Activated B cell treated with CpG ODN at 0.5 μM for 24 hours (primary cell): ENCODE measurements around the gene PPP6C. TPM values are rescaled to one million over a fixed set of nuclear protein-coding genes. Genes with fewer than 3 reads are reported as not detected.
"Not testable (repeated sequence)": the region's sequence is repeated elsewhere in the genome, so short reads cannot be mapped to it uniquely, and the experiment has no call there.

ENCODE experiments used
- ATAC-seq: fragments of 200-7000 bp; cut with Tn5 transposase; one replicate; pipeline ENCODE4 v1.10.0; 2021; ENCODE audit warnings: low read depth, mild to moderate bottlenecking, moderate library complexity
- CTCF ChIA-PET: fragments of 350-600 bp; sonication (Branson Sonifier 250); formaldehyde crosslinking; loops from one replicate; lab custom pipeline; 2021; ENCODE audit warnings: antibody characterized with exemption; lab: Charles Lee
- POLR2A ChIA-PET: fragments of 350-600 bp; sonication (Branson Sonifier 250); formaldehyde crosslinking; loops from one replicate; lab custom pipeline; 2021; ENCODE audit warnings: antibody characterized with exemption; lab: Charles Lee
- DNase-seq: peaks from one replicate; pipeline ENCODE4 v3.0.0; 2022
- H3K27ac Mint-ChIP-seq: one replicate; pipeline ENCODE4 v1.8.0; 2020; ENCODE audit warnings: mixed read lengths
- H3K27me3 Mint-ChIP-seq: one replicate; pipeline ENCODE4 v1.8.0; 2021; ENCODE audit warnings: mixed read lengths
- H3K36me3 Mint-ChIP-seq: one replicate; pipeline ENCODE4 v1.8.0; 2021; ENCODE audit warnings: low read depth, mixed read lengths
- H3K4me1 Mint-ChIP-seq: one replicate; pipeline ENCODE4 v1.8.0; 2021; ENCODE audit warnings: mixed read lengths
- H3K4me3 Mint-ChIP-seq: one replicate; pipeline ENCODE4 v1.8.0; 2020; ENCODE audit warnings: mild to moderate bottlenecking, mixed read lengths
- H3K9me3 Mint-ChIP-seq: one replicate; pipeline ENCODE4 v1.8.0; 2020; ENCODE audit warnings: mixed read lengths
- intact Hi-C: fragments of 100-400 bp; cut with micrococcal nuclease; formaldehyde crosslinking; loops from one replicate; pipeline ENCODE4 v1.15.1; 2024
- total RNA-seq: library from RNA; stranded (reverse); gene quantifications from 2 replicates; pipeline ENCODE4 v1.2.3, GENCODE V29; 2022
- TF ChIP-seq, protein P1 (sequence below): fragments of 200-600 bp; IDR thresholded peaks from one replicate; pipeline ENCODE4 v1.8.0; 2022; ENCODE audit warnings: antibody characterized with exemption, mild to moderate bottlenecking

PPP6C gene
- total RNA-seq, 1 donor from 2014 or later: 41.2 TPM

- intact Hi-C loops: no loop called here
- H3K9me3 Mint-ChIP-seq: peaks cover 6% of the 10 kb centered on the region
- peaks cover 8% of the 10 kb centered on the region for H3K36me3 Mint-ChIP-seq
- H3K27ac Mint-ChIP-seq: no peak overlapping the region
- ChIA-PET POLR2A (interaction anchor here (0.7 kb wide), 2 partner anchors 165 to 190 kb away, joined by 3 read pairs; no protein-coding TSS in a partner anchor), CTCF (no interaction called here)
- no peak overlapping the region for H3K4me3 Mint-ChIP-seq
- TF ChIP-seq, protein P1, sequence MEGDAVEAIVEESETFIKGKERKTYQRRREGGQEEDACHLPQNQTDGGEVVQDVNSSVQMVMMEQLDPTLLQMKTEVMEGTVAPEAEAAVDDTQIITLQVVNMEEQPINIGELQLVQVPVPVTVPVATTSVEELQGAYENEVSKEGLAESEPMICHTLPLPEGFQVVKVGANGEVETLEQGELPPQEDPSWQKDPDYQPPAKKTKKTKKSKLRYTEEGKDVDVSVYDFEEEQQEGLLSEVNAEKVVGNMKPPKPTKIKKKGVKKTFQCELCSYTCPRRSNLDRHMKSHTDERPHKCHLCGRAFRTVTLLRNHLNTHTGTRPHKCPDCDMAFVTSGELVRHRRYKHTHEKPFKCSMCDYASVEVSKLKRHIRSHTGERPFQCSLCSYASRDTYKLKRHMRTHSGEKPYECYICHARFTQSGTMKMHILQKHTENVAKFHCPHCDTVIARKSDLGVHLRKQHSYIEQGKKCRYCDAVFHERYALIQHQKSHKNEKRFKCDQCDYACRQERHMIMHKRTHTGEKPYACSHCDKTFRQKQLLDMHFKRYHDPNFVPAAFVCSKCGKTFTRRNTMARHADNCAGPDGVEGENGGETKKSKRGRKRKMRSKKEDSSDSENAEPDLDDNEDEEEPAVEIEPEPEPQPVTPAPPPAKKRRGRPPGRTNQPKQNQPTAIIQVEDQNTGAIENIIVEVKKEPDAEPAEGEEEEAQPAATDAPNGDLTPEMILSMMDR: no peak
- DNase-seq (no peak), ATAC-seq (no peak)
- H3K4me1 Mint-ChIP-seq: peaks cover 2% of the 10 kb centered on the region
- H3K27me3 Mint-ChIP-seq: no peaks in the 10 kb centered on the region
Measured at GRCh38 chr9:125131778-125132177, 57.8 kb downstream of the PPP6C start.

DNA sequence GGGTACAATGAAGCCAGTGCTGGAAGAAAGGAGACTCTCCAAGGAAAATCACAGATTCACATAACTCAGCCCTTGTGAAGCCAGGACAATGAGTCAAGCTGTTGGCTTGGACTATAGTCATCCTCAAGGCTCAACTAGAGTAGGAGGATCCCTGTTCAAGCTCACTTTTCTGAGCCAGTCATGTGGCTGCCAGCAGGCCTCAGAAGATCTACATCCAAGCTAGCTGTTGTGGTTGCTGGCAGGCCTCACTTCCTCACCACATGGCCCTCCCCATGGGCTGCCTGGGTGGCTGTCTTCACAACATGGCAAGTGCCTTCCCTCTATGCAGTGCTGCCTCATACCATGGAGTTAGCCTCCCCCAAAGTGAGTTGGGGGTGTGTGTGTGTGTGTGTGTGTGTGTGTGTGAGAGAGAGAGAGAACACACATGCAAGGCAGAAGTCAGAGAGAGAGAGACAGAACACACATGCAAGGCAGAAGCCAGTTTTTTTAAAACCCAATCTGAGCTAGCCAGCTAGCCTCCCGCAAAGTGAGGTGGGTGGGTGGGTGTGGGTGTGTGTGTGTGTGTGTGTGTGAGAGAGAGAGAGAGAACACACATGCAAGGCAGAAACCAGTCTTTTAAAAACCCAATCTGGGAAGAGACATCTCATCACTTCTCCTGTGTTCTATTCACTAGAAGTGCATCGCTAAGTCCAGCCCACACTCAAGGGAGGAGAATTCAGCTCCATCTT is 63.4 kb downstream of the PPP6C start:
- H3K27me3 Mint-ChIP-seq: no peaks in the 10 kb centered on the region
- CTCF ChIA-PET: no interaction called here
- H3K4me3 Mint-ChIP-seq: no peak overlapping the region
- H3K9me3 Mint-ChIP-seq: no peaks in the 10 kb centered on the region
- peak; percentile 98 for ATAC-seq
- intact Hi-C loops: loop anchor here (1.0 kb wide), 1 partner anchor 17 kb away; the partner anchor contains the start of gene SCAI
- peak; percentile 38 for DNase-seq
- TF ChIP-seq, protein P1: no peak
- peaks cover 16% of the 10 kb centered on the region for H3K4me1 Mint-ChIP-seq
- POLR2A ChIA-PET: interaction anchor here (0.5 to 1.0 kb wide), 6 partner anchors 18 to 186 kb away, joined by 3 to 7 read pairs (median 4); partner anchors contain the start of gene HSPA5
- H3K27ac Mint-ChIP-seq: peak overlapping the region; percentile 92
- H3K36me3 Mint-ChIP-seq: peaks cover 2% of the 10 kb centered on the region

DNA sequence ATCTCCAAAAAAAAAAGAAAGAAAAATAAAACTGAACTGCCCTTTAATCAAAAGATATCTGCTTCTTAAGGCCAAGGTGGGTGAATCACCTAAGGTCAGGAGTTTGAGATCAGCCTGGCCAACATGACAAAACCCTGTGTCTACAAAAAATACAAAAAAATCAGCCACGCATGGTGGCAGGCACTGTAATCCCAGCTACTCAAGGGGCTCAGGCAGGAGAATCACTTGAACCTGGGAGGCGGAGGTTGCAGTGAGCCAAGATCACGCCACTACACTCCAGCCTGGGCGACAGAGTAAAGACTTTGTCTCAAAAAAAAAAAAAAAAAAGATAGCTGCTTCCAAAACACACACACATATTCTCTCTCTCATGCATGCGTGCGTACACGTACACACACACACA is 64.1 kb downstream of the PPP6C start:
- Mint-ChIP-seq H3K27me3 (no peaks in the 10 kb centered on the region), H3K4me1 (peaks cover 22% of the 10 kb centered on the region), H3K27ac (peak overlapping the region; percentile 92), H3K36me3 (peaks cover 2% of the 10 kb centered on the region), H3K4me3 (no peak overlapping the region), H3K9me3 (no peaks in the 10 kb centered on the region)
- intact Hi-C loops: no loop called here
- TF ChIP-seq, protein P1: no peak
- ATAC-seq (no peak), DNase-seq (no peak)
- CTCF ChIA-PET: no interaction called here
- POLR2A ChIA-PET: interaction anchor here (0.5 to 1.0 kb wide), 3 partner anchors 87 to 186 kb away, joined by 3 to 6 read pairs (median 3); partner anchors contain the start of gene HSPA5

DNA sequence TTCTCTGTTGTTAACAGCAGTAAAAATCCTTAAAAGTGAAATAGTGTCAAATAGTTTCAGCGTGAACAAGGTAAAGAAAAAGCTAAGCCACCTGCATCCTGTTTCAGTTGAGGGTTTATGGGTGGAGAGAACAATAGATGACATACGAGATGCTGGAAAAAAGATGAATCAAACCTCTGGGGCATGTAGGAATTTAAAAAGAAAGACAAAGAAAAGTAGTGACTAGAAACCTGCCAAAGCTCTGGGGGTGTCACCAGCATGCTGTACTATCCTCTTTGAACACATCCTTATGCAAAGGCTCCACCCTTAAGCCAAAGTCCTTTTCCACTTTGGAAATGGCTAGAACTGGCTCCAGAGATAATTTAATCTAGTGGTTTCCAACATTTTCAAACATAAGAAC is 68.5 kb downstream of the PPP6C start:
- Mint-ChIP-seq H3K36me3 (peaks cover 7% of the 10 kb centered on the region), H3K27ac (no peak overlapping the region), H3K4me1 (peaks cover 14% of the 10 kb centered on the region), H3K27me3 (no peaks in the 10 kb centered on the region), H3K4me3 (no peak overlapping the region), H3K9me3 (no peaks in the 10 kb centered on the region)
- DNase-seq (no peak), ATAC-seq (no peak)
- ChIA-PET POLR2A (no interaction called here), CTCF (no interaction called here)
- intact Hi-C loops: no loop called here
- TF ChIP-seq, protein P1: no peak

- ATAC-seq: no peak
- H3K27me3 Mint-ChIP-seq: no peaks in the 10 kb centered on the region
- H3K27ac Mint-ChIP-seq: no peak overlapping the region
- H3K36me3 Mint-ChIP-seq: peaks cover 6% of the 10 kb centered on the region
- POLR2A ChIA-PET: no interaction called here
- peaks cover 7% of the 10 kb centered on the region for H3K4me1 Mint-ChIP-seq
- H3K9me3 Mint-ChIP-seq: no peaks in the 10 kb centered on the region
- intact Hi-C loops: no loop called here
- CTCF ChIA-PET: no interaction called here
- DNase-seq: no peak
- H3K4me3 Mint-ChIP-seq: no peak overlapping the region
- TF ChIP-seq, protein P1: no peak
Measured at GRCh38 chr9:125119643-125120286, 69.8 kb downstream of the PPP6C start.

- ATAC-seq, H3K36me3 Mint-ChIP-seq, CTCF ChIA-PET, H3K4me3 Mint-ChIP-seq, H3K27me3 Mint-ChIP-seq, H3K27ac Mint-ChIP-seq, H3K9me3 Mint-ChIP-seq, H3K4me1 Mint-ChIP-seq, DNase-seq, intact Hi-C loops: not testable (repeated sequence)
- POLR2A ChIA-PET: interaction anchor here (0.6 kb wide), 1 partner anchor 36 kb away, joined by 3 read pairs; no protein-coding TSS in a partner anchor
Measured at GRCh38 chr9:125118696-125119095, 70.9 kb downstream of the PPP6C start.

GRCh38 chr9:125114503-125114902 is 75.1 kb downstream of the PPP6C start:
- CTCF ChIA-PET: interaction anchor here (1.1 kb wide), 1 partner anchor 30 kb away, joined by 3 read pairs; no protein-coding TSS in a partner anchor
- POLR2A ChIA-PET: interaction anchor here (0.7 kb wide), 1 partner anchor 1320 kb away, joined by 5 read pairs; no protein-coding TSS in a partner anchor

More at GRCh38 chr9:125114503-125114902, 75.1 kb downstream of the PPP6C start:
- ATAC-seq, DNase-seq, H3K27ac Mint-ChIP-seq, H3K4me1 Mint-ChIP-seq, H3K27me3 Mint-ChIP-seq, H3K4me3 Mint-ChIP-seq, H3K9me3 Mint-ChIP-seq, intact Hi-C loops: not testable (repeated sequence)
- H3K36me3 Mint-ChIP-seq: peaks cover 17% of the 10 kb centered on the region
